Ovary (tissue), 9 donors: ENCODE data around the gene HOXA13. TPM values are rescaled to one million over a fixed set of nuclear protein-coding genes. Genes with fewer than 3 reads are reported as not detected.

ENCODE experiments used
- DNase-seq, 5 donors: peaks; one replicate each; pipeline ENCODE4 v3.0.0-alpha.2; 2019 to 2020
- H3K27ac ChIP-seq, 2 donors: fragments of 200-600 bp; one replicate each; pipeline versions ENCODE4 v1.5.1 to v1.8.0; 2019 to 2022
- H3K27me3 ChIP-seq: fragments of 200-600 bp; one replicate; pipeline ENCODE4 v1.8.0; 2022
- H3K36me3 ChIP-seq: fragments of 200-600 bp; sonication (generic); one replicate; pipeline ENCODE4 v1.5.1; 2019
- H3K4me1 ChIP-seq: one replicate; pipeline ENCODE4 v1.8.1; 2013; ENCODE audit warnings: mild to moderate bottlenecking, moderate library complexity; ENCODE audit not compliant: insufficient read depth
- H3K4me3 ChIP-seq: fragments of 200-600 bp; sonication (generic); one replicate; pipeline ENCODE4 v1.5.1; 2017
- H3K9me3 ChIP-seq, 2 donors: fragments of 200-600 bp in 1 of 2; sonication (generic) in 1 of 2; one replicate each; pipeline versions ENCODE4 v1.5.1 to v1.8.1; 2013 to 2019; ENCODE audit warnings: mild to moderate bottlenecking in 1 of 2, moderate library complexity in 1 of 2
- CTCF ChIP-seq, 3 donors: fragments of 450-650 bp in 2 of 3; fragments of 200-600 bp in 1 of 3; IDR thresholded peaks; one replicate each; pipeline versions ENCODE4 v1.5.1 to v1.8.0; 2016 to 2022; ENCODE audit warnings: antibody characterized with exemption in 3 of 3, mild to moderate bottlenecking in 1 of 3
- EP300 ChIP-seq: sonication (generic); formaldehyde crosslinking; IDR thresholded peaks from one replicate; pipeline ENCODE4 v1.6.1; 2017; ENCODE audit warnings: antibody characterized with exemption
- POLR2A ChIP-seq: fragments of 450-650 bp; IDR thresholded peaks from one replicate; pipeline ENCODE4 v1.6.1; 2017; ENCODE audit warnings: antibody characterized with exemption, mild to moderate bottlenecking, moderate library complexity
- WGBS, 3 donors: extraction: QIAGEN DNeasy Blood & Tissue Kit in 1 of 3; methylation state at CpG; one replicate each; pipeline versions ENCODE4 v1.1.5 to v1.1.7; 2013 to 2017; 5-methylcytosine and 5-hydroxymethylcytosine counted together
- intact Hi-C, 4 donors: fragments of 100-400 bp; cut with DNase I; formaldehyde crosslinking; loops; one replicate each; pipeline versions ENCODE4 v1.11.0 to v1.15.1; 2022 to 2023
- polyA plus RNA-seq, 2 donors: library from polyadenylated mRNA; stranded (reverse); fragments of 200-250 nt in 1 of 2; fragments of 350-450 nt in 1 of 2; fragmentation: Illumina TruSeq in 1 of 2; extraction: RNeasy Lipid Tissue Mini Kit (QIAGEN cat#74804) in 1 of 2; gene quantifications; one replicate each; pipeline ENCODE4 v1.2.3, GENCODE V29; 2013 to 2014
- total RNA-seq, 7 donors: library from RNA; depleted of rRNA in 2 of 7; stranded (reverse); fragments of >200 nt in 2 of 7; fragmentation: NEBNext Ultra II Directional in 3 of 7; extraction: Animal tissue kit (Norgen Biotek cat#: 25700) in 3 of 7; gene quantifications; one replicate each; pipeline versions ENCODE4 v1.1.0 to v1.2.4, GENCODE V29; 2016 to 2023
- donor health status: DM: no; HTN: no; CAD: no; lungs with moderate emphysema.
- donor health status: DM: no; HTN: no; CAD: no.
- donor health status: Bipolar disorder and iron deficiency.
- donor health status: DM: yes; HTN: yes; CAD: no.
- donor health status: DM: no; HTN: no; CAD: no.
- donor health status: DM: yes; HTN: yes; CAD: no.

HOXA13 gene
- total and polyA plus RNA-seq, 9 donors: 0.07 TPM; not detected in 8

GRCh38 chr7:27221201-27221797 is 21.4 kb upstream of the HOXA13 start:
- WGBS, 3 donors: 95 to 96% (median 95%) methylated on average over 3 of the region's 3 CpGs
- no peaks in the 10 kb centered on the region for H3K27me3 ChIP-seq
- H3K9me3 ChIP-seq: no peaks in the 10 kb centered on the region
- TF ChIP-seq CTCF (IDR thresholded peaks at IDR 0.05) (no peak), EP300 (no peak), POLR2A (no peak)
- intact Hi-C loops: no loop called here
- no peak for DNase-seq
- H3K36me3 ChIP-seq: no peaks in the 10 kb centered on the region
- H3K4me1 ChIP-seq: no peaks in the 10 kb centered on the region
- no peak overlapping the region for H3K4me3 ChIP-seq
- H3K27ac ChIP-seq: no peak overlapping the region

GRCh38 chr7:27220440-27220955 is 20.6 kb upstream of the HOXA13 start:
- no peak overlapping the region for H3K4me3 ChIP-seq
- intact Hi-C loops: no loop called here
- no peaks in the 10 kb centered on the region for H3K27me3 ChIP-seq
- H3K36me3 ChIP-seq: no peaks in the 10 kb centered on the region
- WGBS, 3 donors: 21 to 28% (median 25%) methylated on average over 20 to 45 of the region's 45 CpGs
- no peak for DNase-seq
- no peaks in the 10 kb centered on the region for H3K9me3 ChIP-seq
- H3K4me1 ChIP-seq: no peaks in the 10 kb centered on the region
- no peak overlapping the region for H3K27ac ChIP-seq
- no peak for TF ChIP-seq CTCF (IDR thresholded peaks at IDR 0.05)
- TF ChIP-seq POLR2A: no peak
- no peak for TF ChIP-seq EP300

- intact Hi-C loops: loop anchor here in 1 of 4 donors (10.0 kb wide), 1 partner anchor 355 kb away; no protein-coding TSS in a partner anchor
- no peaks in the 10 kb centered on the region for H3K27me3 ChIP-seq
- TF ChIP-seq EP300: no peak
- no peak for TF ChIP-seq POLR2A
- no peak for TF ChIP-seq CTCF (IDR thresholded peaks at IDR 0.05)
- DNase-seq: no peak
- H3K4me1 ChIP-seq: no peaks in the 10 kb centered on the region
- H3K9me3 ChIP-seq: no peaks in the 10 kb centered on the region
- no peaks in the 10 kb centered on the region for H3K36me3 ChIP-seq
- no peak overlapping the region for H3K27ac ChIP-seq
- WGBS, 3 donors: 81 to 85% (median 82%) methylated on average over 4 of the region's 4 CpGs
- no peak overlapping the region for H3K4me3 ChIP-seq
These were observed 19.9 kb upstream of the HOXA13 start for GRCh38 chr7:27219821-27220220.

- no peak overlapping the region for H3K4me3 ChIP-seq
- TF ChIP-seq EP300 (no peak), CTCF (IDR thresholded peaks at IDR 0.05) (no peak)
- DNase-seq: no peak
- H3K27me3 ChIP-seq: no peaks in the 10 kb centered on the region
- H3K27ac ChIP-seq: no peak overlapping the region
- H3K9me3 ChIP-seq: no peaks in the 10 kb centered on the region
- no peaks in the 10 kb centered on the region for H3K4me1 ChIP-seq
- H3K36me3 ChIP-seq: no peaks in the 10 kb centered on the region
- intact Hi-C loops: loop anchor here in 1 of 4 donors (10.0 kb wide), 1 partner anchor 357 kb away; no protein-coding TSS in a partner anchor
These were observed 18.1 kb upstream of the HOXA13 start for GRCh38 chr7:27217951-27218350.
